ENCODE measurements around the gene ABCG8.

- TF ChIP-seq, protein P1, sequence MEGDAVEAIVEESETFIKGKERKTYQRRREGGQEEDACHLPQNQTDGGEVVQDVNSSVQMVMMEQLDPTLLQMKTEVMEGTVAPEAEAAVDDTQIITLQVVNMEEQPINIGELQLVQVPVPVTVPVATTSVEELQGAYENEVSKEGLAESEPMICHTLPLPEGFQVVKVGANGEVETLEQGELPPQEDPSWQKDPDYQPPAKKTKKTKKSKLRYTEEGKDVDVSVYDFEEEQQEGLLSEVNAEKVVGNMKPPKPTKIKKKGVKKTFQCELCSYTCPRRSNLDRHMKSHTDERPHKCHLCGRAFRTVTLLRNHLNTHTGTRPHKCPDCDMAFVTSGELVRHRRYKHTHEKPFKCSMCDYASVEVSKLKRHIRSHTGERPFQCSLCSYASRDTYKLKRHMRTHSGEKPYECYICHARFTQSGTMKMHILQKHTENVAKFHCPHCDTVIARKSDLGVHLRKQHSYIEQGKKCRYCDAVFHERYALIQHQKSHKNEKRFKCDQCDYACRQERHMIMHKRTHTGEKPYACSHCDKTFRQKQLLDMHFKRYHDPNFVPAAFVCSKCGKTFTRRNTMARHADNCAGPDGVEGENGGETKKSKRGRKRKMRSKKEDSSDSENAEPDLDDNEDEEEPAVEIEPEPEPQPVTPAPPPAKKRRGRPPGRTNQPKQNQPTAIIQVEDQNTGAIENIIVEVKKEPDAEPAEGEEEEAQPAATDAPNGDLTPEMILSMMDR (IDR thresholded peaks at IDR 0.05; ENCODE audit: borderline replicate concordance, extremely low read depth, low read length, poor library complexity, severe bottlenecking): no peak
- no peak for TF ChIP-seq EZH2 (IDR thresholded peaks at IDR 0.05; ENCODE audit: borderline replicate concordance, low read depth, low read length, severe bottlenecking)
These were observed 7.1 kb upstream of the ABCG8 start for GRCh38 chr2:43831543-43832294.

Measured in DND-41 (cell line).